K562 (cell line): ENCODE results near the gene KLHL13. TPM values are rescaled to one million over a fixed set of nuclear protein-coding genes. Genes with fewer than 3 reads are reported as not detected.

Source experiments
- ATAC-seq: fragments of 200-7000 bp; cut with Tn5 transposase; 3 replicates; pipeline ENCODE4 v1.9.1; 2020; ENCODE audit warnings: moderate library complexity
- BruUV-seq: library from RNA; stranded (reverse); fragments of 400-500 nt; replicated peaks from 2 replicates; lab custom pipeline; 2021; lab: Mats Ljungman, UMichigan
- CTCF ChIA-PET: fragments of 300-600 bp; formaldehyde crosslinking; extraction: SDS; loops from one replicate; lab custom pipeline; 2021; ENCODE audit warnings: low intra/inter-chr PET ratio; lab: Yijun Ruan, JAX
- POLR2A ChIA-PET: fragments of 300-600, 350-650 bp; sonication (Branson Sonifier 250); formaldehyde crosslinking; extraction: SDS; loops from one replicate; lab custom pipeline; 2021; ENCODE audit warnings: antibody characterized with exemption, inconsistent platforms; lab: Yijun Ruan, JAX
- DNase-seq, 4 experiments: peaks; one replicate each; pipeline versions ENCODE4 v3.0.0 to v3.0.0-alpha.2; 2011 to 2018; ENCODE audit warnings: low spot score in 3 of 4, mixed read lengths in 3 of 4; ENCODE audit errors: extremely low read depth in 1 of 4
- FAIRE-seq: peaks from 2 replicates; lab custom pipeline; 2011; peaks lifted over from hg19 to GRCh38; lab: Jason Lieb, UNC
- H2AFZ ChIP-seq: 2 replicates; pipeline ENCODE4 v1.6.0; 2011; ENCODE audit warnings: low read depth, low read length, control low read depth, inconsistent platforms
- H3K27ac ChIP-seq: fragments of 200-600 bp; 3 replicates; pipeline ENCODE4 v1.8.0; 2011; ENCODE audit warnings: low read depth, mild to moderate bottlenecking, control low read depth, inconsistent platforms, low read length, moderate library complexity, mixed read lengths; ENCODE audit errors: extremely low read depth
- H3K27me3 ChIP-seq, 2 experiments: fragments of 300-600 bp in 1 of 2; 2 replicates in 1 of 2; 3 replicates in 1 of 2; pipeline versions ENCODE4 v1.6.0 to v1.8.0; 2011; ENCODE audit warnings: inconsistent platforms in 2 of 2, low read length in 2 of 2, mild to moderate bottlenecking in 1 of 2, mixed read lengths in 1 of 2, moderate library complexity in 1 of 2; ENCODE audit not compliant: control insufficient read depth in 2 of 2, insufficient read depth in 2 of 2
- H3K36me3 ChIP-seq: fragments of 300-600 bp; 3 replicates; pipeline ENCODE4 v1.8.0; 2011; ENCODE audit warnings: mild to moderate bottlenecking, low read length, inconsistent platforms; ENCODE audit not compliant: control insufficient read depth, insufficient read depth
- H3K4me1 ChIP-seq, 2 experiments: fragments of 200-600 bp in 1 of 2; replicated peaks in 1 of 2; 2 replicates in 1 of 2; 3 replicates in 1 of 2; pipeline versions ENCODE4 v1.5.1 to v1.8.0; 2011; ENCODE audit warnings: inconsistent platforms in 2 of 2, low read length in 2 of 2, mild to moderate bottlenecking in 1 of 2, mixed read lengths in 1 of 2, moderate library complexity in 1 of 2; ENCODE audit not compliant: control insufficient read depth in 2 of 2, insufficient read depth in 2 of 2
- H3K4me2 ChIP-seq: 2 replicates; pipeline ENCODE4 v1.6.1; 2011; ENCODE audit warnings: low read length, control low read depth, inconsistent platforms, mixed read lengths; ENCODE audit not compliant: insufficient read depth
- H3K4me3 ChIP-seq: fragments of 200-600 bp; sonication (generic), shearing (Covaris generic); 2 replicates; pipeline ENCODE4 v1.5.1; 2016; ENCODE audit warnings: control low read depth, inconsistent platforms
- H3K79me2 ChIP-seq: fragments of 200-600 bp; 3 replicates; pipeline ENCODE4 v1.8.0; 2011; ENCODE audit warnings: low read length, inconsistent platforms; ENCODE audit not compliant: control insufficient read depth, insufficient read depth
- H3K9ac ChIP-seq, 2 experiments: 2 replicates each; pipeline versions ENCODE4 v1.6.0 to v1.6.1; 2011; ENCODE audit warnings: low read depth in 2 of 2, low read length in 2 of 2, control low read depth in 1 of 2, inconsistent platforms in 1 of 2, mild to moderate bottlenecking in 1 of 2, mixed read lengths in 1 of 2; ENCODE audit not compliant: insufficient read depth in 1 of 2
- H3K9me1 ChIP-seq: one replicate; pipeline ENCODE4 v1.6.0; 2011; ENCODE audit warnings: inconsistent platforms, mild to moderate bottlenecking, low read length, moderate library complexity; ENCODE audit not compliant: control insufficient read depth, insufficient read depth
- H3K9me3 ChIP-seq: replicated peaks from 2 replicates; pipeline ENCODE4 v1.5.1; 2011; ENCODE audit warnings: low read depth, low read length, inconsistent platforms; ENCODE audit not compliant: control insufficient read depth, insufficient read depth
- H4K20me1 ChIP-seq: replicated peaks from 2 replicates; pipeline ENCODE4 v1.6.1; 2011; ENCODE audit warnings: low read length, inconsistent platforms, mixed read lengths; ENCODE audit not compliant: control insufficient read depth, insufficient read depth
- ARHGAP35 ChIP-seq: fragments of 450-650 bp; IDR thresholded peaks from 2 replicates; pipeline ENCODE4 v1.6.1; 2018; ENCODE audit not compliant: partially characterized antibody
- ATF4 ChIP-seq: fragments of 450-650 bp; formaldehyde crosslinking; IDR thresholded peaks from 2 replicates; pipeline ENCODE4 v1.4.0; 2022; ENCODE audit warnings: mild to moderate bottlenecking, moderate library complexity
- CBX8 ChIP-seq: fragments of 200-600 bp; sonication (generic); IDR thresholded peaks from 2 replicates; pipeline ENCODE4 v1.6.1; 2012; ENCODE audit warnings: borderline replicate concordance, mixed run types, low read depth, mild to moderate bottlenecking, moderate library complexity, mixed read lengths, low read length, control low read depth, inconsistent platforms; ENCODE audit not compliant: poor library complexity, severe bottlenecking; ENCODE audit errors: extremely low read depth
- MYNN ChIP-seq, 2 experiments: sonication (generic); formaldehyde crosslinking in 1 of 2; IDR thresholded peaks; 2 replicates each; pipeline versions ENCODE4 v1.5.0 to v1.6.1; 2016 to 2020; ENCODE audit warnings: antibody characterized with exemption in 1 of 2, missing genetic modification reagents in 1 of 2
- SIN3B ChIP-seq: fragments of 450-650 bp; IDR thresholded peaks from 2 replicates; pipeline ENCODE4 v1.6.1; 2017; ENCODE audit warnings: low read depth, mild to moderate bottlenecking, moderate library complexity
- SIRT6 ChIP-seq: IDR thresholded peaks from one replicate; pipeline ENCODE4 v1.6.1; 2012; ENCODE audit warnings: low read depth, mild to moderate bottlenecking, control low read depth, inconsistent platforms, low read length, moderate library complexity
- TAF7 ChIP-seq: fragments of 450-650 bp; IDR thresholded peaks from 2 replicates; pipeline ENCODE4 v1.6.1; 2016; ENCODE audit warnings: missing genetic modification characterization, missing compliant biosample characterization
- ZFP36 ChIP-seq: fragments of 150-350 bp; IDR thresholded peaks from 2 replicates; pipeline ENCODE4 v1.6.1; 2018; ENCODE audit warnings: low read length, low read depth; ENCODE audit not compliant: partially characterized antibody
- ZNF518B ChIP-seq: fragments of 250-450 bp; sonication (Bioruptor Pico); IDR thresholded peaks from 2 replicates; pipeline ENCODE4 v1.5.0; 2021; ENCODE audit warnings: mild to moderate bottlenecking, moderate library complexity
- ZNF584 ChIP-seq: fragments of 200-800 bp; sonication (Bioruptor generic); IDR thresholded peaks from 2 replicates; pipeline ENCODE4 v1.6.1; 2016; ENCODE audit warnings: low read depth, mild to moderate bottlenecking, missing genetic modification characterization, missing compliant biosample characterization
- ZNF79 ChIP-seq: fragments of 250-450 bp; sonication (Bioruptor Pico); IDR thresholded peaks from 2 replicates; pipeline ENCODE4 v1.4.0; 2020; ENCODE audit warnings: low read depth, mild to moderate bottlenecking, moderate library complexity
- WGBS: fragments of 100-300 bp; shearing (Covaris generic); methylation state at CpG from one replicate; pipeline ENCODE4 v1.1.6; 2016; ENCODE audit warnings: low coverage, mixed read lengths; ENCODE audit not compliant: insufficient coverage; ENCODE audit errors: missing lambda C conversion rate; 5-methylcytosine and 5-hydroxymethylcytosine counted together
- in situ Hi-C: fragments of 300-500 bp; cut with MboI; formaldehyde crosslinking; loops from 4 replicates; pipeline ENCODE4 v1.15.0; 2018; ENCODE audit warnings: inconsistent platforms, mixed read lengths
- intact Hi-C: fragments of 100-400 bp; cut with micrococcal nuclease; formaldehyde crosslinking; loops from 2 replicates; pipeline ENCODE4 v1.14.2; 2022
- polyA plus RNA-seq, 8 experiments: library from polyadenylated mRNA; depleted of rRNA in 4 of 8; stranded (reverse) in 5 of 8; unstranded in 3 of 8; fragments of >200 nt; fragmentation: Nextera tagmentation in 2 of 8; fragmentation: Illumina TruSeq in 1 of 8; extraction: Ambion mirVana in 2 of 8; extraction: Trizol in 1 of 8; gene quantifications; 2 replicates each; pipeline versions ENCODE4 v1.2.1 to v1.2.3, GENCODE V29; 2011 to 2014; ENCODE audit warnings: inconsistent platforms in 1 of 8, missing spikeins in 1 of 8
- total RNA-seq, 7 experiments: library from RNA; depleted of rRNA in 6 of 7; stranded (reverse); fragments of >200 nt in 6 of 7; fragmentation: Illumina TruSeq in 2 of 7; extraction: Trizol in 2 of 7; gene quantifications; 2 replicates each; pipeline versions ENCODE4 v1.2.1 to v1.2.3, GENCODE V29; 2011 to 2021; ENCODE audit warnings: low replicate concordance in 1 of 7

The KLHL13 gene
- total and polyA plus RNA-seq, 9 of the 15 experiments (the other 6 are each of a cell fraction or from before 2014, with no cell fraction given) = 1.2 to 4.1 (median 2.2) TPM

GRCh38 chrX:117898226-117898625, 218.4 kb downstream of the KLHL13 start (continued):
- TF ChIP-seq TAF7 = no peak

- no peaks in the 10 kb centered on the region for H3K9me3 ChIP-seq
- H3K4me2 ChIP-seq = no peak overlapping the region
- DNase-seq (no peak), ATAC-seq (no peak), FAIRE-seq (no peak)
- no peaks in the 10 kb centered on the region for H4K20me1 ChIP-seq
- 0% methylated on average over 1 of the region's 1 CpG for WGBS
- H3K79me2 ChIP-seq = no peaks in the 10 kb centered on the region
- no peaks in the 10 kb centered on the region for H3K36me3 ChIP-seq
- no peak overlapping the region for H3K27ac ChIP-seq
- in situ Hi-C loops (no loop called here), intact Hi-C loops (no loop called here)
- no peaks in the 10 kb centered on the region for H3K4me1 ChIP-seq
- H3K9ac ChIP-seq = no peak overlapping the region
- H2AFZ ChIP-seq = no peak overlapping the region
- CTCF ChIA-PET = no interaction called here
- no peak for TF ChIP-seq ZFP36
- TF ChIP-seq MYNN (IDR thresholded peaks at IDR 0.05) = no peak
- TF ChIP-seq MYNN (CRISPR knock-in tag; IDR thresholded peaks at IDR 0.05) = no peak
- no peak for TF ChIP-seq ZNF79 (CRISPR knock-in tag)
- no peak for TF ChIP-seq ZNF584 (CRISPR knock-in tag)
- no peak for TF ChIP-seq SIN3B
- TF ChIP-seq SIRT6 = no peak
- no peak for TF ChIP-seq CBX8
- no peak for TF ChIP-seq ARHGAP35
- no peak for TF ChIP-seq ATF4
- no peak for TF ChIP-seq ZNF518B
- H3K9me1 ChIP-seq = no peaks in the 10 kb centered on the region
- POLR2A ChIA-PET = no interaction called here
- H3K4me3 ChIP-seq = no peak overlapping the region
- no TSS peak for BruUV-seq
- H3K27me3 ChIP-seq = no peaks in the 10 kb centered on the region
Observed at GRCh38 chrX:117895418-117895817, 221.2 kb downstream of the KLHL13 start.
